NCI-H1048 (cell line): ENCODE measurements around the gene ZNF800.

Experiments
- DNase-seq: peaks from one replicate; lab custom pipeline; 2025; lab: John Stamatoyannopoulos, UW

The ZNF800 gene

DNA sequence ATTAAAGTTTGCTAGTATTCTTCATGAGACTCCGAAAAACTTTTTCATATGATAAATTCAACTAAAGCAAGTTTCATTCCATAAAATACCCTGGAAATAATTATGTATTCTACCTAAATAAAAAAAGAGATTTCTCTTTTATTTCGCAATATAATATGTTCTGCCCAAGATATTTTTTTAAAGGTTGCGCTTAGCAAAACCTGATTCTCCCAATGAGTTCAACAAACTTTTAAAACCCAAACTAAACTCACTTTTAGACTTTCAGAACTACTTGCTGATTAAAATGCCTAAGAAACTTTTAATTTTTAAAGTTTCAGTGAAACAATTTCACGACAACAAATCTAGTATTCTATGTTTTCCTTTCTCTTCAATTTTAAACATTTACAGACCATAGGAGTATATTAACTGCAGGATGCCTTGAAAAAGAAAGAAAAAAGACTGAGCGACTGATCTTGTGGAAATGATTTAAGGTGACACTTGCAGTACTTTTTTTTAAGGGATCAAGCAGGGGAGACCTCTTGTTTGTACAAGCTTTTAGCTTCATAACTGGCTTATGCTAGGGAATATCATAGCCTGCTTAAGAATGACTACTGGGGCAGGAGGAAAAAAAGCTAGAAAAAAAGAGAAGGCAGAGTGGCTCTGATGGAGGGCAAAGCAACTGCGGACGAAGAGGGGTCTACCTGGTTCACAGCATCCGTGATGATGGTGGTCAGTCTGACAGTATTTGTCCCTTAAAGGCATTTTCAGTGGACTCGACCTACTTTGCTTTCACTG, 1.5 kb downstream of the ZNF800 start:
- no peak for DNase-seq

DNA sequence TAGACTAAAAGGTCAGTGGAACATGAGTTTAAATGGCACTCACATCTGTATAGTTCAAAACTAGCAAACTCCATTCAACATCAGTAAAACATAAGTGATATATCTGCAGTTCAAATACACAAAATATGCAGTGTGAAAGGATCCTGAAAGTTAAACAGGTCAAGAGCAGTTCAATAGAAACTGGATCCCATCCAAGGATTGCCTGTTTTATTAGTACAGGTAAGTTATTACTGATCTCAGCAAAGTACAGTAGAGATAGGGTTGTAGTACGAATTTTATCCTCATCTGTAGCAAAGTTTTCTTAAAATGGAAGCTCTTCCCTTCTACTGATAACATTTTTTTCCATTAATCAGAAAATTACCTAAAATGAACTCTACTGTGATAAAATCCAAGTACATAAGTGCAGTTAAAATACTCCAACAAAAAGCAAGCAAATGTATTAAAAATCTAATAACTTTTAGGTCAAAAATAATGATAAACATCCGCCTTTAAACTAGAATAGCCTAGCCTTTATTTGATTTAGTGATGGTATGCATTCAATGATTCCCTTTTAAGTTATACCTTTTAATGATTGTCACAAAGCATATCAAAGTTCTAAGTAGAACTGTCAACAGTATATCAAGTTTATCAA, 2.2 kb downstream of the ZNF800 start:
- DNase-seq = no peak

DNA sequence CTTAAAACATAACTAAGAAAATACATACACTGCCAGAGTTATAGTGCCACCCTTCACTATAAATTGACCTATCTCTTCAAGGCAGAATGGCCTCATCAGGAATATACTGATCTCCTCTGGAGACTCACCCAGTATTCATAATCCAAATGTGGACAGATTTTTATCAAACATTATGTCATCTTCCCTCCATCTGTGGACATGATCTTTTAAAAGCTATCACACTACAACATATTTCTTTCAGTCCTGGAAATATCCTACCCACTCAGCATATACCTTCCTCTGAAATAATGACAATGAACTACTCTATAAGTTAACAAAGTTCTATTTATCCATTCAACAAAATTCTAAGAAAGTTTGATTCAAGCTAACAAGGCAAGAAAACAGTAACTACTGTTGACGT, 3.2 kb downstream of the ZNF800 start:
- DNase-seq = no peak

DNA sequence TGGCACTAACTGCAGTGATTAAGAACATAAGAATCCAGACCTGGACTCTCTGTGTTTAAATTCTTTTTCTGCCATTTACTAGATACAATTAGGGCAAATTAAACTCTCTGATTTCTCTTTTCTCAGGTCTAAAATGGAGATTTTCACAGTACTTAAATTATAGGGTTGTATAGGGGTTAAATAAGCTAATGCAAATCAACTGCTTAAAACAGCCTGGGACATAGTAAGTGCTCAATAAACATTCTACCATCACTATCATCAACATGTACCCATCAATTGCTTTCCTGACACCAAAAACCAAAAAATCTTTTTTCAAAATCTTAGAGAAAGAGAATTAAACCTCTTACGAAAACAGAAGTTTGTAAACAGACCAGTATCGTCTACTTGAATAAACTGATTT, 4.5 kb downstream of the ZNF800 start:
- no peak for DNase-seq

DNA sequence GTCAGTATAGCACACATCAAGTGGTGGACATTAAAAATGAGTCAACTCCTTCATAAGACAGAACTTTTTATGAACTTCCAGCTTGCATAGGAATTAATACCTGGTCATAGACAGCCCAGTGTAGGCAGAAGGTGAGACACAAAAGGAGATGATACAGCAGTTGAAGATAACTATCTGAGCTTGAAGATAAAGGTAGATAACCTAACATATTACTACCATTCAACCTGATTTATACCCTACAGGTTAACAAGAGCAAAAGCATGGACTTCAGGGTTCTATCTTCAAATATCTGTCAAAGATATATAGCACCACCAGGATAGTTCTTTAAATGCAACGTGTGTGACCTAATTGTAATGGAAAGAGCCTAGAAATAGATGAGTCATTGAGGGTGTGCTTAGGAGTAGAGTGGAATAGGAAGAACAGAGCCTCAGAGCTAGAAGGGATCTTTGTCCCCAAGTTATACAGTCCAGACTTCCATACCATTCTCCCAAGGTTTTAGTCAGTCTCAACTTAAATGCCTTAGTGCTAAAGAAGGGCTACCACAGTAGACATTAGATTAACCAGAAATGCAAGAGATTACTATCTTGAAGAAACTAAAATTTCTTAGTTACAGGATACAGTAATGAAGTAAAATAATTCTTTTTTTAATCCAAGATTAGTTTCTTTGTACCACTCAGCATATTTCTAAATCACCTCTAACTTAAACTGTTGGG, 9.2 kb downstream of the ZNF800 start:
- no peak for DNase-seq

DNA sequence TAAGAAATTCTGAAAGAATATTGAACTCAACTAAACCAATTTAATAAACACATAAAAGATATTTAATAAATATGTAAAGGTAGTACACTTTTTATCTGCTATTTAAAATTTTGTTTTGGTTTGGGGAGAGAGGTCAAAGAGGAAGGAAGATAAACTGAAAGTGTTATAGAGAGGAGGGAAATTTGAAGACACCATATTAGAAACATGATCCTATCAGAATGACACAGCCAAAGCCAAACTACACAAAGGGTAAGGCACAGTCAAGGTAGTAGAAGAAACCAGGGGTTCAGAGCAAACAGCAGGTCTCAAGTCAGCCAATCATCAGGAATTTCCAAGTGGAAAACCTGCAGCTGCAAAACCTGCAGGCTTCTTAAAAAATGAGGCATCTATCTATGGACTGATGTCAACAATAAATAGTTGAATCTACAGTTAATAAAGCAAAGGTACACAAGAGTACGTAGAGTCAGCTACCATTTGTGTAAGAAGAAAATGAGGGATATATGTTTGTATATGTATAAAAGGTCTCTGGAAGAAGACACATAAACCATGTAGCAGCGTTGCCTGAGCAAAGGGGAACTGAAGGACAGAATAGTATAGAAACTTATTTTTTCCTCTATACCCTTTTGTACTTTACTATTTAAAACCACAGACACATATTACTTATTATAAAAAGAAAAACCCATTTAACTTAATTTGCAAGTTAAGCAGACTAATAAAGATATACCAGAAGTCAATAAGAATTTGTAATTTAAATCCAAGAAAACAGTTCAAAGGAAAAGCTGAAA, 10.0 kb downstream of the ZNF800 start:
- no peak for DNase-seq

DNA sequence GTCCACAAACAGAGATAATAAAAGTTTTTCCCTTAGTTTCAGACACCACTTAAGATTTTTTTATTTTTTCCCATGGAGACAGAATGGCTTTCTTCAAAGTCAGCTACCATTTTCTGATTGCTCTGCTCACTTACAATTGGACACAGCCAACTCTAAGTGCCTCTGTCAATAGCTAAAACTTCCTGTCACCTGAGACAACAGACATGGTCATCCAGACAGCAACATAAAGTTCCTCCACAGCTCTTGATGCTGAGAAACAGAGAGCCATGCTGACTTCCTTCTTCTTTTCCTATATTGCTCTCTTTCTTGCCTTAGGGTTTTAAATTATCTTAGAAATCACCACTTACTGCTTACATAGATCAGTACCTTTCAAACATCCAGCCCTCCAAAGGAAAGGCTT, 12.0 kb downstream of the ZNF800 start:
- DNase-seq = no peak

DNA sequence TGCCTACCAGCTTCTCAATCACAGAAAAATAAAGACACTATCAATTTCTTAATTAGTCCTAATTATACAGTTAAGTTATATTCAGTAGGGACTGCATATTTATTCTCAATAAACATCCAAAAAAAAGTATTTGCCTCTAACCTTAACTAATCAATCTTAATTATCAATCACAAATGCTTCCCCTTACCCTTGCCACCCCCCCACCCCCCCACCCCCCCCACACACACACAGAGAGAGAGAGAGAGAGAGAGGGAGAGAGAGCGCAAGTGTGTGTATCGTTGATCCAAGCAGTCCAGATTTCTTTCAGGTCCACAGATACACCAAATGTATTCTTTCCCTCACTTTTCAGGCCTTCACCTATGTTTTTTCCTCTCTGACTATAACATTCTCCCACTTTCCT, 12.9 kb downstream of the ZNF800 start:
- DNase-seq = no peak

DNA sequence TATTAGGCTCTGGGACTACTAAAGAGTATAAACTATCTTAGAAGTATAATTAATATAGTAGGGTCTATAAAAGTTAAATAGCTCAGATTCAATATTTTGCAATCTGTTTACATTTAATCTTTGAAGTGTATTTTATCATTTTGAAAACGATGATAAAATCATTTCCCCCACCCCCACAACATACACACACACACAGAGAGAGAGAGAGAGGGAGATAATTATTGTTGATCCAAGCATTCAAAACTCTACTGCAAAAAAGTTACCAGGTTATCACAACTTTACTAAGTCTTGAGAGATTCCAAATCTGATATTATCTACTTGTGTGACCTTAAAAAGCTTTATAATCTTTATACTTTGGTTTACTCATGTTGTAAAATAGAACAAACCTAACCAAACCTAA, 14.0 kb downstream of the ZNF800 start:
- DNase-seq = no peak

DNA sequence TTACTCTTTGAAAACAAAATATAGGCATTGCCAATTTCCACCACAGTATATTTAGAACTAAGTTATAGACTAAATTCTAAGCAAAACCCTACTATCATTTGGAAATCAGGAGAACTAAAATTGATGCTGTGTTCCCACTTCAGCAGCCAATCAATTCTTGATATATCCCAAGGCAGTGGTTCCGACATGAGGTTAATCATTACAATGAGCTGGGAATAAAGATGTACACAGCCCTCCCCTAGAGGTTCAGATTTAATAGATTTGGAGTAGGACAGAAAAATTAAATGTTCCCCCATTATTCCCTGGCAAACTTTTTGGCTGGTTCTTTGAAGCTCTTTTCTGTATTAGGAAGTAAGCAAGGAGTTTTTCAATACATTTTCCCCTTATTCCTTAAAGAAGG, 15.1 kb downstream of the ZNF800 start:
- DNase-seq = no peak

DNA sequence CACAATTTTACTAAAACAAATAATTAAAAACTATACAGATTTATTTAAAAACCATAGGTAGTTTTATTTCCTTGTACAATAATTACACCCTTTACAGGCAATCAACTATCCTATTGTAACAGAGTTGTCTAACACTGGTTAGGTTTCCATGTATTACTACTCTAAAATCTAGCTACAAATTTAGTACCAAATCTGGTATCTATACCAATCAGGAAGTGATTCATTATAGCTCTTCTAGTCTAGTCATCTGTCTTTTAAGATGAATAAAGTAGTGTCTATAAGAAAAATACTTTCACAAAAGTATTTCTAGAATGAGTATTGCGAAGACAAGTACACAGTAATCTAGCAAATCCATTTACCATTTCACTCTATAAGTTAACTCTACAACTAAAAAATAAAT, 16.9 kb downstream of the ZNF800 start:
- no peak for DNase-seq

DNA sequence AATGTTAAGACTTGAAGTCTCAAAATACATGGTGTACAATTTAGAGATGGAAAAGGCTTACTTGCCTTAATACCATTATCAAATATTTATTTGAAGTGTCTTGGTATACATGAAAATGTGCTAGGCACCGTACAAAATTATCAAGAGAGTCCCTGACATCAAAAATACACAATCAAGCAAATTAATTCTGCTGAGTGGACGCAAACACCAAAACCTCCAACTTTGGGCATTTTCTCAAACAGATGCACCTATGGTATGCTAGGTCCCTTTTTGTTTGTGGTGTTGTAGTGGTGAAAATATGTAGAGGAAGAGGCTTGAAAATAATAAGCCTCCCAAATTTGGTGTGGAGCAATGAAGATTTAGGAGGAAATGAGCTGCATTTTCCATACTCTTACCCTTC, 24.8 kb downstream of the ZNF800 start:
- DNase-seq = no peak

DNA sequence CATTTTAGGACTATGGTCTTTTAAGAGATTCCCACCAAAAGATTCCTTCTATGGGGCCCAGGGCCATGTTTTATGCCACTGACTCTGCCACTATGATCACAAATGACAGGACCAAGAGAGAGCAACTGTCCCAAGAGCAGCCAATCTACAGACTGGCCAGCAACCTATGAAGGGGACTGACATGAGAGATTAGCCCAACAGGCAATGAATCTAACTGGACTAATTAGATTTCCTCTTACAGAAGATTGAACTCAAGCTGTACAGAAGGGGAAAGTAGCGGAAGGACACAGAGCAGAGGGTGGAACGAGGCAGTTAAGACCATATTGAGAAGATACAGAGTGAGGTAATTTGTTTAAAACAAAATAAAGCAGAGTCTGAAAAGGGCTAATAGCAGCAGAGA, 25.8 kb downstream of the ZNF800 start:
- no peak for DNase-seq

DNA sequence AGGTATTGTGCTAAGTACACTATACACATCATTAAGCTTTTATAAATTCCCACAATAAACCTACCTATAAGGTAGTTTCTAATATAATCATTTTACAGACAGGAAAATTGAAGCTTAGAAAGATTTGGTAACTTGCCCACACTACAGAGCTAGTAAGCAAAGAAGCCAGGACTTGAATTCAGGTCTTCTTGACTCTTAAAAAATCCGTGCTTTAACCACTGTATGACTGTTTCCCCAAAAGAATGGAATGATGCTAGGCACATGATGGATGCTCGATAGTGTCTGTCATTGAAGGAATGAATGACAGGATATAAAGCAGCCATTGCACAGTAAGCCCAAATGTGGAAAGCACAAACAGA, 26.6 kb downstream of the ZNF800 start:
- DNase-seq = no peak

DNA sequence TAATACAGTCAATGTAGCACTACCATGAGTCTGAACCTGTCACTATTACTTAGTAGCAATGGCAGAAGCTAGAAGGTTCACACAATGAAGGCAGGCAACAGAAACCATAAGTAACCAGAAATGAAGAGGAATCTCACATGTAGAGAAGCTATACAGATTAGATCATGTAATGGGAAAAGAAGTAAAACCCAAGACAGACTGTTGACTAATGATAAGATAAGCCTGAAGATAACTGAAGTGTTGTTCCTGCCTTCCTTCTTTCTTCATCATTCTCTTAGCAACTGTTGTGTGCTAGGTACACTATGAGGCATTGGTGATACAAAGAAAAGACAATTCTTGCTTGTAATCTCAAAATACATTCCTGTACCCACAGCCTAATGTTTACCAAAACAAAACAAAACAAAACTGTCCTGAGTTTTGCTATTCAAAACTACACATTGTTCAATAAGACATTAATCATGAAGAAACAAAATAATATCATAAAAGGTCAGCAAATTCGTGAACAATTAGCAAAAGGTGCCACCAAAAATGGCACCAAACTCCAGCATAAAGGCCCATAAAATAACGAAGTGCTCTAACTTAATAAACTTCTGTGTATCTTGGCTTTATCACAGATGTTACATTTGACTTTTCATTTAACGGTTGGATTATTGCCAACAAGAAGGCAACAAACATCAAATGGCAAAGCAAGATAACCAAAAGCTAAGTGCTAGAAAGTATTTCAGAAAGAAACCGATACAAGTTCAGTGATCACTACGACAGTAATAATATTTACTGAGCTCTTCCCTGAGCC, 27.1 kb downstream of the ZNF800 start:
- no peak for DNase-seq

DNA sequence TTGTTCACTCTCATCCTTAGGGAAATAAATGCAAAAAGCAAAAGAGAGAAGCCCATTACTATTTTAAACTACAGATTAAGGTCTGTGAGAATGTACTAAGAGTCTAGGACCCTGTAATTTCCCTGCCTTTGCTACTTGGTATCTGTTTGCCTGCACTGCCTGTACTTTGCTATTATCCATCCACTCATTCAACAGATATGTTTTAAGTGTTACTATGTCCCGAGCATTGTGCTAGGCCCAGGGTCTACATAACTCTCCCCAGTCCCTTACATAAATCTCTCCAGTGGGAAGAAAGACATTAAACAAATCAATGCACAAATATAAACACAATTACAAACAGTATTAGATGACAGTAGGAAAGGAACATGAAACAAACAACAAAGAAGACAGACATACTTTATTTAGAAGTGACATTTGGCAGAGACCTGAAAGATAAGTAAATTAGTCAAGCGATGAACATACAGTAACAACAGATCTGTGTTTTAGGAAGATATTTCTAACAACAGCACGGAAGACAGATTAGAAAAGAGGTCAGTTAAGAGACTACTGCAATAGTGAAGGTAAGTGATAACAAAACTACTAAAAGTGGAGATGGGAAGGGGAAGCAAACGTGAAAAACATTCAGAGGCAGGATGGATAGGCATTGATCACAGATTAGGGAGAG, 30.0 kb downstream of the ZNF800 start:
- no peak for DNase-seq

DNA sequence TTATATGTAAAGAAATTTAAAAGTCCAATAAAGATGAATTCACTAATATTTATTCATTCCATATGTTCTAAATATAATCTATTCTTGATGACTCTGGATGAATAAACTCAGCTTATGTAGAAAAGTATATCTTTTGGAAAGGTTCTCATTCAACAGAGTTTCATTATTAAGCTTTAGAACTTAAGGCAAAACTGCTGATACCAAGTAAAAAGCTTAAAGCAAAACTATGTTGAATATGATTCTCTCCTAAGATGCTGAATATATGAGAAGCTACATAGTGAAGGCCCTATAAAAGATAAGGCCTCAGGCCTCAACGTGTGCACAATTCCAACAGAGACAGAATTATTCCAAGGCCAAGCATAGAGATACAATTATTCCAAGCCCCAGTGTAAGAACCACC, 30.8 kb downstream of the ZNF800 start:
- DNase-seq = no peak

DNA sequence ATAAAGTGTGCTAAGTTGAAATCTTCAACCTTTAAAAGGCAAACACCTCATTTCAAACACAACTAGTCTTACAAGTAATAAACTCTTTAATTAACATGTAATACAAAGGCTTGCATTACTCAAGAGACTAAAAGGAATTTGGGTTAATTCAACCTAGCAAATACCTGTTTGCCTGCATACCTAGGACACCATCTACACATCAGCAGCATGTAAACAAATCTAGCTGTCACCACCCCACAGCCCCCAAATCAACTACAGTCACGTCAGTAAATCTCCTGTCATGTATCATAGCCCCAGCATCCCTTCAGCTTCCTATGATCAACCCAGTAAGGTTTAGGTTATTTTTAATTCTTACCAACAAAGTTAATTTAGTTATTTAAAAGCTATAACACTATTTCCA, 33.5 kb downstream of the ZNF800 start:
- DNase-seq = no peak

DNA sequence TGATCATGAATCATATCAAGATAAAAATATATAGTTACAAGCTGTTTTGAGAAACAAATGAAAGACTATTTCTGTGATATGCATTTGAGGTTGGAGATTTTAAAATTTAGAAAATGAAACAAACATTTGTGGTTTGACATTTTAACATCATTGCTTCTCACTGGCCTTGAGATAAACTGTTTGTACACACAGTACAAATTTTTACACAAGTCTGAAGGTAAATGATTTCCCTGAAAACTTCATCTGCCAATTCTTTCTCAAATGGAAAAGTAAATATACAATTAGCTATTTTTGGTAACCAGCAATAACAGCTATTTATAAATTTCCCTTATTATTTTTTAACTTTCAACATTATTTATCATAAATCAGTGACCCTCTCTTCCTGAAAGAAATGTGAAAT, 38.6 kb downstream of the ZNF800 start:
- DNase-seq = no peak

DNA sequence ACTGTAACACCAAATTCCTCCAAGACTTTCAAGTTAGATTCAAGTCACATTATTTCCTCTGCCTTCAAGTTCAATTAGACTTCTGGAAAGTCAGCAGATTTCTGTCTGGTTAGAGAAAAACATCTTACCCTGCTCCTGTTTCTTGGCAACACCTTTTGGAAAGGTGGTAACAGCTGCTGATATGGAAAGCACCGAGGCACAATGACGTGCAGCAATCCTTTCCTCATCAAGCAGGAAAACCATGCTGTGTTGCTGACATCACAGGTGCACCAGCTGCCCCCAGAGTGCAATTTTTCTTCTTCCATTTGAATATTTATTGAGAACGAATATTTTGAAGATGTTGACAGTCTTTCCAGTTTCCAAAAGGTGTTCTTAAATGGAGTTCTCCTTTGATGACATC, 41.9 kb downstream of the ZNF800 start:
- no peak for DNase-seq

DNA sequence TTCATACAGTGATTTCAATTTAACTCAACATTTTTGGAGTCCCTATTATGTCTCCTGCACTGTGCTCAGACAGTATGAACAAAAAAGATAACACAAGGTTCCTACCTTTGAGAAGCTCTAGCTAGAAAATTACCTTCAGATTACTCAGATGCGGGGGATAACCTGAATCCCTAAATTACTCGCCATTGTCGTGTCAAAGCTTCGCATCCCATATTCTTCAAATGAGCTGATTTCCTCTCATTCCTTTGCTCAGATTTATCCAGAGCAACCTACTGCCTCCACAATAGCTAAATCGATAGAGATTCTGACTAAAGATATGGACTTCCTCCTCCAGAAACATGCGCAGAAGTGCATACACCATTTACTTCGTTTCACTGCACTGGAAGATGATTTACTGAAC, 42.6 kb downstream of the ZNF800 start:
- no peak for DNase-seq
